NT2/D1 (cell line): Measurements from ENCODE around the gene MAPK13.

Experiments used
- YY1 ChIP-seq: IDR thresholded peaks from 2 replicates; pipeline ENCODE4 v1.6.1; 2011; ENCODE audit not compliant: insufficient read length, insufficient read depth
- ZNF274 ChIP-seq: IDR thresholded peaks from 2 replicates; pipeline ENCODE4 v1.6.1; 2011; ENCODE audit warnings: mild to moderate bottlenecking, low read depth, low read length

- TF ChIP-seq ZNF274, result no peak
- no peak for TF ChIP-seq YY1
Measured at GRCh38 chr6:36098253-36098919, 31.9 kb upstream of the MAPK13 start.
